ENCODE data around the gene GP1BB.

Gene GP1BB

GRCh38 chr22:19742160-19743066 lies 19.1 kb downstream of the GP1BB start:
- no peak for DNase-seq (ENCODE audit: low read depth, low spot score)

- no peak for DNase-seq (ENCODE audit: low read depth, low spot score)
Observed at GRCh38 chr22:19743081-19743480, 19.7 kb downstream of the GP1BB start.

GRCh38 chr22:19743651-19744050 lies 20.3 kb downstream of the GP1BB start:
- DNase-seq (ENCODE audit: low read depth, low spot score), result no peak

GRCh38 chr22:19744350-19745006 lies 21.1 kb downstream of the GP1BB start:
- no peak for DNase-seq (ENCODE audit: low read depth, low spot score)

- DNase-seq (ENCODE audit: low read depth, low spot score), result no peak
Observed at GRCh38 chr22:19745155-19746101, 22.1 kb downstream of the GP1BB start.

GRCh38 chr22:19746726-19747125 lies 23.4 kb downstream of the GP1BB start:
- DNase-seq (ENCODE audit: low read depth, low spot score), result no peak

GRCh38 chr22:19747551-19747950 lies 24.2 kb downstream of the GP1BB start:
- DNase-seq (ENCODE audit: low read depth, low spot score), result no peak

- DNase-seq (ENCODE audit: low read depth, low spot score), result no peak
Observed at GRCh38 chr22:19748139-19748538, 24.8 kb downstream of the GP1BB start.

GRCh38 chr22:19748991-19749664 lies 25.8 kb downstream of the GP1BB start:
- no peak for DNase-seq (ENCODE audit: low read depth, low spot score)

GRCh38 chr22:19749876-19750275 lies 26.5 kb downstream of the GP1BB start:
- no peak for DNase-seq (ENCODE audit: low read depth, low spot score)

- DNase-seq (ENCODE audit: low read depth, low spot score), result peak; percentile 86
Observed at GRCh38 chr22:19750507-19751490, 27.5 kb downstream of the GP1BB start.

- no peak for DNase-seq (ENCODE audit: low read depth, low spot score)
Observed at GRCh38 chr22:19751497-19752245, 28.3 kb downstream of the GP1BB start.

GRCh38 chr22:19753090-19753842 lies 29.9 kb downstream of the GP1BB start:
- DNase-seq (ENCODE audit: low read depth, low spot score), result no peak

- no peak for DNase-seq (ENCODE audit: low read depth, low spot score)
Observed at GRCh38 chr22:19753996-19754700, 30.8 kb downstream of the GP1BB start.

- DNase-seq (ENCODE audit: low read depth, low spot score), result no peak
Observed at GRCh38 chr22:19754701-19755144, 31.4 kb downstream of the GP1BB start.

GRCh38 chr22:19755145-19755710 lies 31.9 kb downstream of the GP1BB start:
- DNase-seq (ENCODE audit: low read depth, low spot score), result no peak

- DNase-seq (ENCODE audit: low read depth, low spot score), result peak; percentile 30
Observed at GRCh38 chr22:19755722-19756287, 32.5 kb downstream of the GP1BB start.

All from astrocyte of the hippocampus (primary cell).